Heart left ventricle (tissue), 13 donors: ENCODE results near the gene ADNP.

Source experiments
- CTCF ChIP-seq, 12 donors: fragments of 200-600 bp; sonication (generic) in 4 of 12; IDR thresholded peaks; one replicate each; pipeline versions ENCODE4 v1.5.0 to v1.8.0; 2018 to 2022; ENCODE audit warnings: antibody characterized with exemption in 12 of 12, mild to moderate bottlenecking in 5 of 12
- POLR2A ChIP-seq, 2 donors: fragments of 450-650 bp; IDR thresholded peaks; one replicate each; pipeline ENCODE4 v1.6.1; 2017; ENCODE audit warnings: antibody characterized with exemption in 2 of 2, mild to moderate bottlenecking in 2 of 2, moderate library complexity in 2 of 2
- donor health status: ischemic (EF 13 %, LVEDD 7.1; RV severe dilation, severe dysfunction).
- donor health status: DM: no; HTN: yes; CAD: no.
- donor health status: DM: no; HTN: no; CAD: no.
- donor health status: ischemic (EF 25% LVEDD 6.9; RV normal size, moderate dysfunction).
- donor health status: ischemic (EF 25% LVEDD 5.7; RV mildly dilated, moderate dysfunction).
- donor health status: ischemic (EF 35%, LVEDD 5.7; RV mildly dilated, moderate dysfunction).
- donor health status: nonischemic (EF 11% LVEDD 7.7; RV severe dilation, severe dysfunction).
- donor health status: DM: yes; HTN: yes; CAD: no.
- donor health status: PGD.
- donor health status: ischemic (EF 29% LVEDD 5.4; RV normal size, mild dysfunction).
- donor health status: nonischemic (EF 23%, LVEDD 6.1; RV moderate dilation, normal function).

DNA sequence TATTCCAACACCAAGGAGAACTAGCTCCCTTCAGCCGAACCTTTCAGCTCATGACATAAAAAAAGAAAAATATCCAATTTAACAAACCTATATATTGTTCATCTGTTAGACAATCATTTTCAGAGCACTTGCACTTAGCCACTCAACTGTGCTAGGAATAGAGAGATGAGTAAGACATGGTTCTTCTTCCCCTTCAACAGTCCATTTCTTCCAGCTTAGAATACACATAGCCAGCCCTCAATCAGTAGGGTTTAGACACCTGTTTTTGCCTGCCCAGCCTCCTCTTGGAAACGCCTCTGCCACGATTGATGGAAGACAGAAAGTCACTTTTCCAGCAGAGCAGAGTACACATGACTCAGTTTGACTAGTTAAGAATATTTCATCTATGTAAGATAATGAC is 21.8 kb downstream of the ADNP start:
- TF ChIP-seq CTCF (IDR thresholded peaks at IDR 0.05) (no peak), POLR2A (IDR thresholded peaks at IDR 0.05) (no peak)
